H9 (cell line): ENCODE results near the gene CDK11A. TPM values are rescaled to one million over a fixed set of nuclear protein-coding genes. Genes with fewer than 3 reads are reported as not detected.

Source experiments
- DNase-seq: peaks from one replicate; pipeline ENCODE4 v3.0.0-alpha.2; 2017
- H2AFZ ChIP-seq: one replicate; pipeline ENCODE4 v1.6.1; 2013; ENCODE audit warnings: mild to moderate bottlenecking, low read length, control low read depth, moderate library complexity
- H2AK5ac ChIP-seq: 2 replicates; pipeline ENCODE4 v1.6.1; 2013; ENCODE audit warnings: low read length, control low read depth, mixed read lengths; ENCODE audit not compliant: insufficient read length
- H2BK120ac ChIP-seq: one replicate; pipeline ENCODE4 v1.6.1; 2013; ENCODE audit warnings: low read depth, mild to moderate bottlenecking, low read length, control low read depth, inconsistent platforms; ENCODE audit not compliant: poor library complexity, severe bottlenecking
- H2BK12ac ChIP-seq: 2 replicates; pipeline ENCODE4 v1.6.1; 2013; ENCODE audit warnings: low read length, control low read depth, mixed read lengths, low read depth; ENCODE audit not compliant: insufficient read length
- H2BK15ac ChIP-seq: 2 replicates; pipeline ENCODE4 v1.6.1; 2013; ENCODE audit warnings: low read depth, low read length, control low read depth
- H2BK20ac ChIP-seq: one replicate; pipeline ENCODE4 v1.6.1; 2013; ENCODE audit warnings: low read depth, mild to moderate bottlenecking, low read length, control low read depth, inconsistent platforms; ENCODE audit not compliant: poor library complexity, severe bottlenecking
- H2BK5ac ChIP-seq: 2 replicates; pipeline ENCODE4 v1.6.1; 2013; ENCODE audit warnings: low read length, control low read depth, mixed read lengths; ENCODE audit not compliant: insufficient read length
- H3K14ac ChIP-seq: 2 replicates; pipeline ENCODE4 v1.6.1; 2013; ENCODE audit warnings: low read length, control low read depth; ENCODE audit not compliant: insufficient read depth
- H3K18ac ChIP-seq: 2 replicates; pipeline ENCODE4 v1.6.1; 2013; ENCODE audit warnings: low read depth, mild to moderate bottlenecking, mixed read lengths, low read length, control low read depth; ENCODE audit not compliant: insufficient read length
- H3K23ac ChIP-seq: 2 replicates; pipeline ENCODE4 v1.6.1; 2013; ENCODE audit warnings: low read length, control low read depth, mixed read lengths, low read depth; ENCODE audit not compliant: insufficient read length
- H3K23me2 ChIP-seq: 2 replicates; pipeline ENCODE4 v1.6.1; 2013; ENCODE audit warnings: low read depth, mild to moderate bottlenecking, mixed read lengths, low read length, control low read depth; ENCODE audit not compliant: insufficient read length, poor library complexity, severe bottlenecking
- H3K27ac ChIP-seq: 2 replicates; pipeline ENCODE4 v1.5.1; 2013; ENCODE audit warnings: low read length, control low read depth, mixed read lengths, low read depth; ENCODE audit not compliant: insufficient read length
- H3K27me3 ChIP-seq: 2 replicates; pipeline ENCODE4 v1.6.1; 2013; ENCODE audit warnings: low read length, control low read depth, inconsistent platforms; ENCODE audit not compliant: insufficient read depth
- H3K4ac ChIP-seq: 2 replicates; pipeline ENCODE4 v1.6.1; 2013; ENCODE audit warnings: low read depth, mild to moderate bottlenecking, control low read depth, inconsistent platforms, low read length, moderate library complexity
- H3K4me1 ChIP-seq: 2 replicates; pipeline ENCODE4 v1.6.1; 2013; ENCODE audit warnings: low read length, control low read depth, inconsistent platforms; ENCODE audit not compliant: insufficient read depth
- H3K4me2 ChIP-seq: 2 replicates; pipeline ENCODE4 v1.6.1; 2013; ENCODE audit warnings: low read length, control low read depth, mixed read lengths; ENCODE audit not compliant: insufficient read length, insufficient read depth
- H3K56ac ChIP-seq: 2 replicates; pipeline ENCODE4 v1.6.1; 2013; ENCODE audit warnings: low read depth, mild to moderate bottlenecking, mixed read lengths, low read length, control low read depth; ENCODE audit not compliant: insufficient read length
- H3K79me1 ChIP-seq: 2 replicates; pipeline ENCODE4 v1.6.1; 2013; ENCODE audit warnings: low read depth, mild to moderate bottlenecking, moderate library complexity, low read length, control low read depth, inconsistent platforms; ENCODE audit not compliant: insufficient read depth, poor library complexity, severe bottlenecking
- H3K79me2 ChIP-seq: 2 replicates; pipeline ENCODE4 v1.6.1; 2013; ENCODE audit warnings: low read length, control low read depth, inconsistent platforms; ENCODE audit not compliant: insufficient read depth
- H3K9ac ChIP-seq: 2 replicates; pipeline ENCODE4 v1.6.1; 2013; ENCODE audit warnings: low read length, control low read depth, mixed read lengths; ENCODE audit not compliant: insufficient read length; ENCODE audit errors: extremely low read depth
- H3K9me3 ChIP-seq: one replicate; pipeline ENCODE4 v1.6.1; 2013; ENCODE audit warnings: low read depth, low read length, inconsistent platforms; ENCODE audit not compliant: control insufficient read depth
- H3T11ph ChIP-seq: one replicate; pipeline ENCODE4 v1.6.1; 2013; ENCODE audit warnings: mild to moderate bottlenecking, low read length, control low read depth, inconsistent platforms
- H4K20me1 ChIP-seq: one replicate; pipeline ENCODE4 v1.6.1; 2013; ENCODE audit not compliant: control insufficient read depth, insufficient read length, insufficient read depth
- H4K5ac ChIP-seq: 2 replicates; pipeline ENCODE4 v1.6.1; 2013; ENCODE audit warnings: low read depth, mild to moderate bottlenecking, mixed read lengths, low read length, control low read depth; ENCODE audit not compliant: insufficient read length
- H4K8ac ChIP-seq: replicated peaks from 2 replicates; pipeline ENCODE4 v1.6.1; 2013; ENCODE audit warnings: low read length, control low read depth, mixed read lengths, low read depth; ENCODE audit not compliant: insufficient read length
- H4K91ac ChIP-seq: 2 replicates; pipeline ENCODE4 v1.6.1; 2013; ENCODE audit warnings: low read depth, mild to moderate bottlenecking, moderate library complexity, mixed read lengths, low read length, control low read depth; ENCODE audit not compliant: insufficient read length
- H3K27ac Mint-ChIP-seq, 3 experiments: 2 replicates in 2 of 3; 3 replicates in 1 of 3; pipeline ENCODE4 v1.8.0; 2020 to 2021; ENCODE audit warnings: mixed read lengths in 3 of 3, mild to moderate bottlenecking in 1 of 3, moderate library complexity in 1 of 3
- H3K27me3 Mint-ChIP-seq: 2 replicates; pipeline ENCODE4 v1.8.0; 2021; ENCODE audit warnings: low read depth, mild to moderate bottlenecking, moderate library complexity, mixed read lengths
- H3K36me3 Mint-ChIP-seq, 3 experiments: 2 replicates in 2 of 3; 3 replicates in 1 of 3; pipeline ENCODE4 v1.8.0; 2020 to 2021; ENCODE audit warnings: low read depth in 3 of 3, mixed read lengths in 3 of 3; ENCODE audit not compliant: insufficient read depth in 1 of 3
- H3K4me1 Mint-ChIP-seq, 2 experiments: 2 replicates each; pipeline ENCODE4 v1.8.0; 2020; ENCODE audit warnings: mixed read lengths in 2 of 2
- H3K4me3 Mint-ChIP-seq, 2 experiments: 2 replicates in 1 of 2; 3 replicates in 1 of 2; pipeline ENCODE4 v1.8.0; 2020 to 2021; ENCODE audit warnings: mild to moderate bottlenecking in 2 of 2, mixed read lengths in 2 of 2, moderate library complexity in 1 of 2
- H3K9me3 Mint-ChIP-seq, 2 experiments: 2 replicates in 1 of 2; 3 replicates in 1 of 2; pipeline ENCODE4 v1.8.0; 2020; ENCODE audit warnings: mild to moderate bottlenecking in 2 of 2, mixed read lengths in 2 of 2, moderate library complexity in 1 of 2
- WGBS: extraction: QIAGEN DNeasy Blood & Tissue Kit; methylation state at CpG from one replicate; pipeline ENCODE4 v1.1.7; 2013; ENCODE audit warnings: missing lambda C conversion rate, low lambda C conversion rate, mixed read lengths; ENCODE audit not compliant: insufficient read length; ENCODE audit errors: extremely low coverage; 5-methylcytosine and 5-hydroxymethylcytosine counted together
- total RNA-seq: library from RNA; stranded (reverse); gene quantifications from 2 replicates; pipeline ENCODE4 v1.2.1, GENCODE V29; 2021
- TF ChIP-seq, protein P1 (sequence below): fragments of 200-600 bp; sonication (generic); conservative IDR thresholded peaks from 3 replicates; pipeline ENCODE4 v1.8.0; 2021; ENCODE audit warnings: antibody characterized with exemption, mild to moderate bottlenecking

The CDK11A gene
- total RNA-seq, 1 experiment from 2014 or later: 49.5 TPM

DNA sequence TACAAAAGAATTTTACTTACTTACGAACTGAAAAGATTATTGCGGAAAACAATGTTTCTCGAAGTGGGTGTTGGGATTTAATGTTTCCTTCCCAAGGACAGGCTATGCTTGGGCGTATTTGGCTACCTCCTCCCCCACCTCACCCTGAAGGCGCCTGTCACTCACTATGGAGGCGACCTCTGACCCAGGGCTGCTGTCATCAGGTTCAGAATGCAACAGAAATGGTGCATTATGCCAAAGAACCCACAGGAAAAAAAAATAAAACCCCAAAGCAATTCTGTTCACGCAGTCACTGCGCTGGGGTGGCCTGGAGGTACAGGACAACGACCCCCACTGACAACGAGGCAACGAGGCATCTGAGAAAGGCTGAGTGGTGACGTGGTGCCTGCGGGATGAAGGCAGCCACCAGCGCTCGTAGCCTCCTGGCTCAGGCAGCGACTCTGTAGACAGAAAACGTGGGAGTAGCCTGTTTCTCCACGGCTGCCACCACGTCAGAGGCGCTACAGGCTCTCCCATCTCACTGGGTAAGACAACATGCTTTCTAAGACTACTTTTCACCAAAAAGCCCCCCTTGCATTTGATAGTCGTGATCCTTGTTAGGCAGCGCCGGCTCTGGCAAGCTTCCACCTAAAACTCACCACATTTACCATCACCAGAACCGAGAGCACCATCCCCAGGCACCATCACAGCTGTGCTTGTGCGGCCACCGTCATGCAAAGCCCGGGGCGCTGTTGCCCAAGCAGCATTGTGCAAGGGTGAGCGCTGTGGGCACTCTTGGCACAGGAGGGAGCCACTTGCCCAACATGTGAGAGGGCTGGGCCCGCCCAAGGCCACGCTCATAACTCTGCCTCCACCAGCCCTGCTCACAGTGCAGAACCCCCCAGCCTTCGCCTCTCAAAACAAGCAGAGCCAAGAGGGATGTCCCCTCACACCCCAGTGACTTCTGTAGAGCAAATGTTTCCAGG is 39.8 kb upstream of the CDK11A start:
- Mint-ChIP-seq H3K4me3 (no peak overlapping the region), H3K4me1 (no peaks in the 10 kb centered on the region), H3K27me3 (no peaks in the 10 kb centered on the region), H3K9me3 (no peaks in the 10 kb centered on the region), H3K27ac (0 out of 7 replicates have a peak overlapping the region, but pooled peaks of 1 of the 3 experiments have one; percentile 4), H3K36me3 (peaks cover 23 to 74% (median 68%) of the 10 kb centered on the region in 3 experiments)
- H3K4ac ChIP-seq: no peak overlapping the region
- H2BK12ac ChIP-seq: no peak overlapping the region
- H4K5ac ChIP-seq: no peak overlapping the region
- H3K14ac ChIP-seq: no peak overlapping the region
- H2AFZ ChIP-seq: no peak overlapping the region
- H2BK120ac ChIP-seq: no peak overlapping the region
- no peak overlapping the region for H4K8ac ChIP-seq
- no peaks in the 10 kb centered on the region for H3K27me3 ChIP-seq
- no peak overlapping the region for H2BK20ac ChIP-seq
- TF ChIP-seq, protein P1, sequence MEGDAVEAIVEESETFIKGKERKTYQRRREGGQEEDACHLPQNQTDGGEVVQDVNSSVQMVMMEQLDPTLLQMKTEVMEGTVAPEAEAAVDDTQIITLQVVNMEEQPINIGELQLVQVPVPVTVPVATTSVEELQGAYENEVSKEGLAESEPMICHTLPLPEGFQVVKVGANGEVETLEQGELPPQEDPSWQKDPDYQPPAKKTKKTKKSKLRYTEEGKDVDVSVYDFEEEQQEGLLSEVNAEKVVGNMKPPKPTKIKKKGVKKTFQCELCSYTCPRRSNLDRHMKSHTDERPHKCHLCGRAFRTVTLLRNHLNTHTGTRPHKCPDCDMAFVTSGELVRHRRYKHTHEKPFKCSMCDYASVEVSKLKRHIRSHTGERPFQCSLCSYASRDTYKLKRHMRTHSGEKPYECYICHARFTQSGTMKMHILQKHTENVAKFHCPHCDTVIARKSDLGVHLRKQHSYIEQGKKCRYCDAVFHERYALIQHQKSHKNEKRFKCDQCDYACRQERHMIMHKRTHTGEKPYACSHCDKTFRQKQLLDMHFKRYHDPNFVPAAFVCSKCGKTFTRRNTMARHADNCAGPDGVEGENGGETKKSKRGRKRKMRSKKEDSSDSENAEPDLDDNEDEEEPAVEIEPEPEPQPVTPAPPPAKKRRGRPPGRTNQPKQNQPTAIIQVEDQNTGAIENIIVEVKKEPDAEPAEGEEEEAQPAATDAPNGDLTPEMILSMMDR: no peak
- H3K9me3 ChIP-seq: no peaks in the 10 kb centered on the region
- no peak overlapping the region for H3K18ac ChIP-seq
- no peak overlapping the region for H3K4me2 ChIP-seq
- H3K23me2 ChIP-seq: no peaks in the 10 kb centered on the region
- no peak overlapping the region for H2AK5ac ChIP-seq
- no peak overlapping the region for H2BK5ac ChIP-seq
- H3K27ac ChIP-seq: no peak overlapping the region
- H4K20me1 ChIP-seq: no peaks in the 10 kb centered on the region
- no peak for DNase-seq
- peaks cover 10% of the 10 kb centered on the region; the same call in 1 of the 2 replicates for H3K79me2 ChIP-seq
- no peak overlapping the region for H3T11ph ChIP-seq
- no peak overlapping the region for H2BK15ac ChIP-seq
- H3K23ac ChIP-seq: no peak overlapping the region
- no CpG with 5 or more reads among the region's 32 CpGs for WGBS
- H3K9ac ChIP-seq: no peak overlapping the region
- H3K56ac ChIP-seq: no peak overlapping the region
- H4K91ac ChIP-seq: no peak overlapping the region
- H3K4me1 ChIP-seq: no peaks in the 10 kb centered on the region
- H3K79me1 ChIP-seq: peaks cover 21% of the 10 kb centered on the region
